H9 (cell line): ENCODE measurements around the gene METTL16. TPM values are rescaled to one million over a fixed set of nuclear protein-coding genes. Genes with fewer than 3 reads are reported as not detected.

Source experiments
- DNase-seq: peaks from one replicate; pipeline ENCODE4 v3.0.0-alpha.2; 2017
- H2AFZ ChIP-seq: one replicate; pipeline ENCODE4 v1.6.1; 2013; ENCODE audit warnings: mild to moderate bottlenecking, low read length, control low read depth, moderate library complexity
- H2AK5ac ChIP-seq: 2 replicates; pipeline ENCODE4 v1.6.1; 2013; ENCODE audit warnings: low read length, control low read depth, mixed read lengths; ENCODE audit not compliant: insufficient read length
- H2BK120ac ChIP-seq: one replicate; pipeline ENCODE4 v1.6.1; 2013; ENCODE audit warnings: low read depth, mild to moderate bottlenecking, low read length, control low read depth, inconsistent platforms; ENCODE audit not compliant: poor library complexity, severe bottlenecking
- H2BK12ac ChIP-seq: 2 replicates; pipeline ENCODE4 v1.6.1; 2013; ENCODE audit warnings: low read length, control low read depth, mixed read lengths, low read depth; ENCODE audit not compliant: insufficient read length
- H2BK15ac ChIP-seq: 2 replicates; pipeline ENCODE4 v1.6.1; 2013; ENCODE audit warnings: low read depth, low read length, control low read depth
- H2BK20ac ChIP-seq: one replicate; pipeline ENCODE4 v1.6.1; 2013; ENCODE audit warnings: low read depth, mild to moderate bottlenecking, low read length, control low read depth, inconsistent platforms; ENCODE audit not compliant: poor library complexity, severe bottlenecking
- H2BK5ac ChIP-seq: 2 replicates; pipeline ENCODE4 v1.6.1; 2013; ENCODE audit warnings: low read length, control low read depth, mixed read lengths; ENCODE audit not compliant: insufficient read length
- H3K14ac ChIP-seq: 2 replicates; pipeline ENCODE4 v1.6.1; 2013; ENCODE audit warnings: low read length, control low read depth; ENCODE audit not compliant: insufficient read depth
- H3K18ac ChIP-seq: 2 replicates; pipeline ENCODE4 v1.6.1; 2013; ENCODE audit warnings: low read depth, mild to moderate bottlenecking, mixed read lengths, low read length, control low read depth; ENCODE audit not compliant: insufficient read length
- H3K23ac ChIP-seq: 2 replicates; pipeline ENCODE4 v1.6.1; 2013; ENCODE audit warnings: low read length, control low read depth, mixed read lengths, low read depth; ENCODE audit not compliant: insufficient read length
- H3K23me2 ChIP-seq: 2 replicates; pipeline ENCODE4 v1.6.1; 2013; ENCODE audit warnings: low read depth, mild to moderate bottlenecking, mixed read lengths, low read length, control low read depth; ENCODE audit not compliant: insufficient read length, poor library complexity, severe bottlenecking
- H3K27ac ChIP-seq: 2 replicates; pipeline ENCODE4 v1.5.1; 2013; ENCODE audit warnings: low read length, control low read depth, mixed read lengths, low read depth; ENCODE audit not compliant: insufficient read length
- H3K27me3 ChIP-seq: 2 replicates; pipeline ENCODE4 v1.6.1; 2013; ENCODE audit warnings: low read length, control low read depth, inconsistent platforms; ENCODE audit not compliant: insufficient read depth
- H3K4ac ChIP-seq: 2 replicates; pipeline ENCODE4 v1.6.1; 2013; ENCODE audit warnings: low read depth, mild to moderate bottlenecking, control low read depth, inconsistent platforms, low read length, moderate library complexity
- H3K4me1 ChIP-seq: 2 replicates; pipeline ENCODE4 v1.6.1; 2013; ENCODE audit warnings: low read length, control low read depth, inconsistent platforms; ENCODE audit not compliant: insufficient read depth
- H3K4me2 ChIP-seq: 2 replicates; pipeline ENCODE4 v1.6.1; 2013; ENCODE audit warnings: low read length, control low read depth, mixed read lengths; ENCODE audit not compliant: insufficient read length, insufficient read depth
- H3K56ac ChIP-seq: 2 replicates; pipeline ENCODE4 v1.6.1; 2013; ENCODE audit warnings: low read depth, mild to moderate bottlenecking, mixed read lengths, low read length, control low read depth; ENCODE audit not compliant: insufficient read length
- H3K79me1 ChIP-seq: 2 replicates; pipeline ENCODE4 v1.6.1; 2013; ENCODE audit warnings: low read depth, mild to moderate bottlenecking, moderate library complexity, low read length, control low read depth, inconsistent platforms; ENCODE audit not compliant: insufficient read depth, poor library complexity, severe bottlenecking
- H3K79me2 ChIP-seq: 2 replicates; pipeline ENCODE4 v1.6.1; 2013; ENCODE audit warnings: low read length, control low read depth, inconsistent platforms; ENCODE audit not compliant: insufficient read depth
- H3K9ac ChIP-seq: 2 replicates; pipeline ENCODE4 v1.6.1; 2013; ENCODE audit warnings: low read length, control low read depth, mixed read lengths; ENCODE audit not compliant: insufficient read length; ENCODE audit errors: extremely low read depth
- H3K9me3 ChIP-seq: one replicate; pipeline ENCODE4 v1.6.1; 2013; ENCODE audit warnings: low read depth, low read length, inconsistent platforms; ENCODE audit not compliant: control insufficient read depth
- H3T11ph ChIP-seq: one replicate; pipeline ENCODE4 v1.6.1; 2013; ENCODE audit warnings: mild to moderate bottlenecking, low read length, control low read depth, inconsistent platforms
- H4K20me1 ChIP-seq: one replicate; pipeline ENCODE4 v1.6.1; 2013; ENCODE audit not compliant: control insufficient read depth, insufficient read length, insufficient read depth
- H4K5ac ChIP-seq: 2 replicates; pipeline ENCODE4 v1.6.1; 2013; ENCODE audit warnings: low read depth, mild to moderate bottlenecking, mixed read lengths, low read length, control low read depth; ENCODE audit not compliant: insufficient read length
- H4K8ac ChIP-seq: replicated peaks from 2 replicates; pipeline ENCODE4 v1.6.1; 2013; ENCODE audit warnings: low read length, control low read depth, mixed read lengths, low read depth; ENCODE audit not compliant: insufficient read length
- H4K91ac ChIP-seq: 2 replicates; pipeline ENCODE4 v1.6.1; 2013; ENCODE audit warnings: low read depth, mild to moderate bottlenecking, moderate library complexity, mixed read lengths, low read length, control low read depth; ENCODE audit not compliant: insufficient read length
- H3K27ac Mint-ChIP-seq, 3 experiments: 2 replicates in 2 of 3; 3 replicates in 1 of 3; pipeline ENCODE4 v1.8.0; 2020 to 2021; ENCODE audit warnings: mixed read lengths in 3 of 3, mild to moderate bottlenecking in 1 of 3, moderate library complexity in 1 of 3
- H3K27me3 Mint-ChIP-seq: 2 replicates; pipeline ENCODE4 v1.8.0; 2021; ENCODE audit warnings: low read depth, mild to moderate bottlenecking, moderate library complexity, mixed read lengths
- H3K36me3 Mint-ChIP-seq, 3 experiments: 2 replicates in 2 of 3; 3 replicates in 1 of 3; pipeline ENCODE4 v1.8.0; 2020 to 2021; ENCODE audit warnings: low read depth in 3 of 3, mixed read lengths in 3 of 3; ENCODE audit not compliant: insufficient read depth in 1 of 3
- H3K4me1 Mint-ChIP-seq, 2 experiments: 2 replicates each; pipeline ENCODE4 v1.8.0; 2020; ENCODE audit warnings: mixed read lengths in 2 of 2
- H3K4me3 Mint-ChIP-seq, 2 experiments: 2 replicates in 1 of 2; 3 replicates in 1 of 2; pipeline ENCODE4 v1.8.0; 2020 to 2021; ENCODE audit warnings: mild to moderate bottlenecking in 2 of 2, mixed read lengths in 2 of 2, moderate library complexity in 1 of 2
- H3K9me3 Mint-ChIP-seq, 2 experiments: 2 replicates in 1 of 2; 3 replicates in 1 of 2; pipeline ENCODE4 v1.8.0; 2020; ENCODE audit warnings: mild to moderate bottlenecking in 2 of 2, mixed read lengths in 2 of 2, moderate library complexity in 1 of 2
- WGBS: extraction: QIAGEN DNeasy Blood & Tissue Kit; methylation state at CpG from one replicate; pipeline ENCODE4 v1.1.7; 2013; ENCODE audit warnings: missing lambda C conversion rate, low lambda C conversion rate, mixed read lengths; ENCODE audit not compliant: insufficient read length; ENCODE audit errors: extremely low coverage; 5-methylcytosine and 5-hydroxymethylcytosine counted together
- total RNA-seq: library from RNA; stranded (reverse); gene quantifications from 2 replicates; pipeline ENCODE4 v1.2.1, GENCODE V29; 2021
- TF ChIP-seq, protein P1 (sequence below): fragments of 200-600 bp; sonication (generic); conservative IDR thresholded peaks from 3 replicates; pipeline ENCODE4 v1.8.0; 2021; ENCODE audit warnings: antibody characterized with exemption, mild to moderate bottlenecking

The METTL16 gene
- total RNA-seq, 1 experiment from 2014 or later = 55.4 TPM

DNA sequence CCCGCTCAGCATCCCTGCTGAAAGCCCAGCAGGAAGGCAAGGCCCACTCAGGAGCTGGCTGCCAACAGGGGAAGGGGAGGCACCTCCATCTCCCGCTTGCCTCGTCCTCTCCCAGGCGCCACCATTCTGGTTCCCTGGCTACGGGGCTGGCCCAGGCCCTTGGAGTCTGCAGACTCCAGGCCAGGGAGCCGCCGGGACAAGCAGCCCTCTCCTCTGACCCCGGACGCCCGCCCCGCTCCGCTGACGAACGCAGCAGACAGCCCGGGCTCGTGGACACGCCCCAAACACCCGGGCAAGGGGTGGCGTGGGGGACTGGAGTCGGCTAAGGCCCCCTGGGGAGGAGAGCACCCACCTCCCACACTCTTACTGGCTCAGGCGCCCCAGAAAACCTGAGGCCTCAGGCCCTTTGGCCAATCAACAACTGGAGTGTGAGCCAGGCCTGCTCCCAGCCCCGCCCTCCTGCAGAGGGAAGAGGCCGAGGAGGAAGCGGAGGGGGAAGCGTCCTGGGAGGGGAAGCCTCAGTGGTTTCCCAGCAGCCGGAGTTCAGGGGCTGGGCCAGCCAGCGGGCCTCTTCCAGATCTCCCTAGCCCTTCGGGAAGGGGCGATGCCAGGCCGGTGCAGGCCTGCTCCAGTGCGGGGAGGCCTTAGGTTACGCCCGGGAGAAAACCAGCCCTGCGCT, 115.0 kb downstream of the METTL16 start:
- H4K91ac ChIP-seq = no peak overlapping the region
- Mint-ChIP-seq H3K4me3 (peak overlapping the region; percentile 45 to 96), H3K36me3 (peaks cover 0 to 4% (median 0%) of the 10 kb centered on the region in 3 experiments; a peak in 1 of 7 replicates), H3K4me1 (peaks cover 35 to 50% of the 10 kb centered on the region in 2 experiments), H3K27me3 (peaks cover 1% of the 10 kb centered on the region), H3K27ac (peak overlapping the region in 2 of 3 experiments; percentile 96 to 97; a peak in 6 of 7 replicates), H3K9me3 (no peaks in the 10 kb centered on the region; a peak in 2 of 5 replicates)
- no peak overlapping the region for H3K18ac ChIP-seq
- no peak overlapping the region for H2BK20ac ChIP-seq
- H3K9me3 ChIP-seq = no peaks in the 10 kb centered on the region
- no peak overlapping the region for H2AFZ ChIP-seq
- peaks cover 18% of the 10 kb centered on the region for H3K23me2 ChIP-seq
- peaks cover 2% of the 10 kb centered on the region; the same call in 1 of the 2 replicates for H3K79me2 ChIP-seq
- H4K8ac ChIP-seq = no peak overlapping the region
- peak overlapping the region; percentile 28 for H3K4me2 ChIP-seq
- H3K79me1 ChIP-seq = no peaks in the 10 kb centered on the region
- no peak overlapping the region for H2AK5ac ChIP-seq
- H4K20me1 ChIP-seq = no peaks in the 10 kb centered on the region
- H3K27ac ChIP-seq = no peak overlapping the region
- no peak overlapping the region for H4K5ac ChIP-seq
- H3K4me1 ChIP-seq = peaks cover 11% of the 10 kb centered on the region; the same call in 1 of the 2 replicates
- no peak overlapping the region for H2BK120ac ChIP-seq
- no CpG with 5 or more reads among the region's 34 CpGs for WGBS
- no peak overlapping the region for H3T11ph ChIP-seq
- H2BK15ac ChIP-seq = no peak overlapping the region
- no peak overlapping the region for H3K9ac ChIP-seq
- DNase-seq = peak; percentile 99
- TF ChIP-seq, protein P1, sequence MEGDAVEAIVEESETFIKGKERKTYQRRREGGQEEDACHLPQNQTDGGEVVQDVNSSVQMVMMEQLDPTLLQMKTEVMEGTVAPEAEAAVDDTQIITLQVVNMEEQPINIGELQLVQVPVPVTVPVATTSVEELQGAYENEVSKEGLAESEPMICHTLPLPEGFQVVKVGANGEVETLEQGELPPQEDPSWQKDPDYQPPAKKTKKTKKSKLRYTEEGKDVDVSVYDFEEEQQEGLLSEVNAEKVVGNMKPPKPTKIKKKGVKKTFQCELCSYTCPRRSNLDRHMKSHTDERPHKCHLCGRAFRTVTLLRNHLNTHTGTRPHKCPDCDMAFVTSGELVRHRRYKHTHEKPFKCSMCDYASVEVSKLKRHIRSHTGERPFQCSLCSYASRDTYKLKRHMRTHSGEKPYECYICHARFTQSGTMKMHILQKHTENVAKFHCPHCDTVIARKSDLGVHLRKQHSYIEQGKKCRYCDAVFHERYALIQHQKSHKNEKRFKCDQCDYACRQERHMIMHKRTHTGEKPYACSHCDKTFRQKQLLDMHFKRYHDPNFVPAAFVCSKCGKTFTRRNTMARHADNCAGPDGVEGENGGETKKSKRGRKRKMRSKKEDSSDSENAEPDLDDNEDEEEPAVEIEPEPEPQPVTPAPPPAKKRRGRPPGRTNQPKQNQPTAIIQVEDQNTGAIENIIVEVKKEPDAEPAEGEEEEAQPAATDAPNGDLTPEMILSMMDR = no peak
- H2BK12ac ChIP-seq = no peak overlapping the region
- no peak overlapping the region for H2BK5ac ChIP-seq
- no peaks in the 10 kb centered on the region for H3K27me3 ChIP-seq
- no peak overlapping the region for H3K23ac ChIP-seq
- H3K56ac ChIP-seq = no peak overlapping the region
- no peak overlapping the region for H3K14ac ChIP-seq
- H3K4ac ChIP-seq = no peak overlapping the region
